Measurements from ENCODE around the gene SLC29A1. TPM values are rescaled to one million over a fixed set of nuclear protein-coding genes. Genes with fewer than 3 reads are reported as not detected.
"Not testable (repeated sequence)": the region's sequence is repeated elsewhere in the genome, so short reads cannot be mapped to it uniquely, and the experiment has no call there.

Gene SLC29A1
- total RNA-seq, 4 donors from 2014 or later: 18.3 to 95.5 (median 40.8) TPM

DNA sequence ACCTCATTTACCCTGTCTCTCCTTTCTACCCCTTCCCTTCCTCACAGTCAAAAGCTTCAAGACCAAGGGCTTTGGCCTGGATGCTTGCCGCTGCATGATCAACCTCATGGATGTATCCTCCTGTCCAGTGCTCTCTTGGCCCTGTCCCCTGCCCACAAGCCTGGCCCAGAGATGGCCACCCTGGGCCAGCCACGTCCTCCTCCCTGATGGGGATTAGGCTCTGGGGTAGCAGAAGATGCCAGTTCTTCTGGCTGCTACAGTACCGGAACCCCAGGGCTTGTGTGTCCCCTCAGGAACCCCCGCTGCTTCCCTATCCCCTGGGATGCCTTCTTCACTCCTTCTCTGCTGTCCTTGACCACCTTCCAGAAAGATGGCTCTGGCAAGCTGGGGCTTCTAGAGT, 42.5 kb upstream of the SLC29A1 start:
- in situ Hi-C loops (cut with MboI; ENCODE audit: low sequenced_read_pairs in 4 of 4): no loop called here
- Histone ChIP-seq H3K4me1 (no peaks in the 10 kb centered on the region), H3K27me3 (no peaks in the 10 kb centered on the region), H3K4me3 (no peak overlapping the region), H3K9me3 (no peaks in the 10 kb centered on the region), H3K36me3 (no peaks in the 10 kb centered on the region), H3K27ac (no peak overlapping the region)
- TF ChIP-seq POLR2A (IDR thresholded peaks at IDR 0.05): no peak
- TF ChIP-seq, protein P1, sequence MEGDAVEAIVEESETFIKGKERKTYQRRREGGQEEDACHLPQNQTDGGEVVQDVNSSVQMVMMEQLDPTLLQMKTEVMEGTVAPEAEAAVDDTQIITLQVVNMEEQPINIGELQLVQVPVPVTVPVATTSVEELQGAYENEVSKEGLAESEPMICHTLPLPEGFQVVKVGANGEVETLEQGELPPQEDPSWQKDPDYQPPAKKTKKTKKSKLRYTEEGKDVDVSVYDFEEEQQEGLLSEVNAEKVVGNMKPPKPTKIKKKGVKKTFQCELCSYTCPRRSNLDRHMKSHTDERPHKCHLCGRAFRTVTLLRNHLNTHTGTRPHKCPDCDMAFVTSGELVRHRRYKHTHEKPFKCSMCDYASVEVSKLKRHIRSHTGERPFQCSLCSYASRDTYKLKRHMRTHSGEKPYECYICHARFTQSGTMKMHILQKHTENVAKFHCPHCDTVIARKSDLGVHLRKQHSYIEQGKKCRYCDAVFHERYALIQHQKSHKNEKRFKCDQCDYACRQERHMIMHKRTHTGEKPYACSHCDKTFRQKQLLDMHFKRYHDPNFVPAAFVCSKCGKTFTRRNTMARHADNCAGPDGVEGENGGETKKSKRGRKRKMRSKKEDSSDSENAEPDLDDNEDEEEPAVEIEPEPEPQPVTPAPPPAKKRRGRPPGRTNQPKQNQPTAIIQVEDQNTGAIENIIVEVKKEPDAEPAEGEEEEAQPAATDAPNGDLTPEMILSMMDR (IDR thresholded peaks at IDR 0.05 in 4 of 5, conservative IDR thresholded peaks at IDR 0.05 in 1 of 5): no peak
- no peak for ATAC-seq
- intact Hi-C loops (cut with DNase I; ENCODE audit: low total_unique reads): no loop called here
- DNase-seq: no peak

DNA sequence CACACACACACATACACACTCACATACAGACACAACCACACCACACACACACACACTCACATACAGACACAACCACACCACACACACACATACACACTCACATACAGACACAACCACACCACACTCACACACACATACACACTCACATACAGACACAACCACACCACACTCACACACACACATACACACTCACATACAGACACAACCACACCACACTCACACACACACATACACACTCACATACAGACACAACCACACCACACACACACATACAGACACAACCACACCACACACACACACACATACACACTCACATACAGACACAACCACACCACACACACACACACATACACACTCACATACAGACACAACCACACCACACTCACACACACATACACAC, 41.6 kb upstream of the SLC29A1 start:
- H3K9me3 ChIP-seq; H3K27ac ChIP-seq; DNase-seq; H3K36me3 ChIP-seq; in situ Hi-C loops (cut with MboI; ENCODE audit: low sequenced_read_pairs in 4 of 4); ATAC-seq; H3K4me3 ChIP-seq; intact Hi-C loops (cut with DNase I; ENCODE audit: low total_unique reads); H3K27me3 ChIP-seq; H3K4me1 ChIP-seq: not testable (repeated sequence)

DNA sequence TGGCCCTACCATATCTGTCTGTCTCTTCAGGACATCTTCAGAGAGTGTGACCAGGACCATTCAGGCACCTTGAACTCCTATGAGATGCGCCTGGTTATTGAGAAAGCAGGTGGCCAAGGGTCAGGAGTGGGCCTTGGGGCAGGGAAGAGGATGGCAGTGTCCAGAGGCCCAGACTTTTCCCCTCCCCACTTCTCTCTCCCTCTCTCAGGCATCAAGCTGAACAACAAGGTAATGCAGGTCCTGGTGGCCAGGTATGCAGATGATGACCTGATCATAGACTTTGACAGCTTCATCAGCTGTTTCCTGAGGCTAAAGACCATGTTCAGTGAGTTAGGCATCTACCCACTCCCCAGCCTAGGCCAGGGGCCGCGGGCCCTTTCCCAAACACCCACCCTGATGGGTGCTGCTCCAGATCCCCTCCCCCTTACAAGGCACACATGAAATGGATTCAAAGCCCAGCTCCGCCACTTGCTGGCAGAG, 40.4 kb upstream of the SLC29A1 start:
- in situ Hi-C loops (cut with MboI; ENCODE audit: low sequenced_read_pairs in 4 of 4): no loop called here
- H3K36me3 ChIP-seq: no peaks in the 10 kb centered on the region
- no peak for TF ChIP-seq POLR2A (IDR thresholded peaks at IDR 0.05)
- TF ChIP-seq, protein P1 (IDR thresholded peaks at IDR 0.05 in 4 of 5, conservative IDR thresholded peaks at IDR 0.05 in 1 of 5): no peak
- H3K4me1 ChIP-seq: no peaks in the 10 kb centered on the region
- H3K9me3 ChIP-seq: no peaks in the 10 kb centered on the region
- DNase-seq (no peak), ATAC-seq (no peak)
- H3K27me3 ChIP-seq: no peaks in the 10 kb centered on the region
- no peak overlapping the region for H3K4me3 ChIP-seq
- no peak overlapping the region for H3K27ac ChIP-seq
- intact Hi-C loops (cut with DNase I; ENCODE audit: low total_unique reads): no loop called here

DNA sequence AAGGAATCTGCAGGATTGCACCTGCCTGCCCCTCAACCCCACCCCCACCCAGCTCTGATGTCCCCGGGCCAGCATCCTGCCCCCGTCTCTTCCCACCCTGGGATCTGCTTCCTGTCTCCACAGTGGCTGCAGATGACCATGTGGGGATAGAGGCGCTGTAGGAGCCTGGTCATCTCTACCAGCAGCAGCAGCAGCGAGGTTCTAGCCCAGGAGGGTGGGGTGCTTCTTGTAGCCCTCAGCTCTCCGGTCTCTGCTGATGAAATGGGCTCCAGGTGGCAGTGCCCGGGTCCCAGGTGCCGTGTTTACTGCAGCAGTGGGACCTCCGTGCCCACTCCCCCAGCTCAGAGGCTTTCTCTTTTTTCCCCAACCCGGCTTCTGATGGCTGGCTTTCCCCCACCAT, 39.6 kb upstream of the SLC29A1 start:
- no peak overlapping the region for H3K27ac ChIP-seq
- no peaks in the 10 kb centered on the region for H3K9me3 ChIP-seq
- in situ Hi-C loops (cut with MboI; ENCODE audit: low sequenced_read_pairs in 4 of 4): no loop called here
- H3K27me3 ChIP-seq: no peaks in the 10 kb centered on the region
- no peaks in the 10 kb centered on the region for H3K36me3 ChIP-seq
- ATAC-seq (no peak), DNase-seq (no peak)
- TF ChIP-seq POLR2A (IDR thresholded peaks at IDR 0.05): no peak
- TF ChIP-seq, protein P1 (IDR thresholded peaks at IDR 0.05 in 4 of 5, conservative IDR thresholded peaks at IDR 0.05 in 1 of 5): no peak
- intact Hi-C loops (cut with DNase I; ENCODE audit: low total_unique reads): no loop called here
- H3K4me1 ChIP-seq: no peaks in the 10 kb centered on the region
- H3K4me3 ChIP-seq: no peak overlapping the region

DNA sequence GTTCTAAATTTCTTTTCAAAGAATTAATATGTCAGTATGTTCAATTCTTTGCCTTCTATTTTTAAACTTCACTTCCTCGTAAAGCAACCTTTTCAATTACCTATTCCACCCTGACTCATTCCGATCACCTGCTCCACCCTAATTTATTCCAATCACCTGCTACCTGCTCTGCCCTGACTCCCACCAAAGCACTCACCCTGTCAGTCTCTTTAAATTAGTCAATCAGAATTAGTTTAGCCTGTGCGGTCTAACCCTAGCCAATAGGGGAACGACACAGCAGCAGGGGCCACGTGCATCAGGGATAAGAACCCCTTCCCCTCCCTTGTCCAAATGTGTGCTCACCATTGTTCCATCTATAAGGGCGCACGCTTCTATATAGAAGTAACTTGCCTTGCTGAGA, 38.0 kb upstream of the SLC29A1 start:
- H3K27me3 ChIP-seq; H3K36me3 ChIP-seq; in situ Hi-C loops (cut with MboI; ENCODE audit: low sequenced_read_pairs in 4 of 4); H3K27ac ChIP-seq; ATAC-seq; intact Hi-C loops (cut with DNase I; ENCODE audit: low total_unique reads); DNase-seq; H3K9me3 ChIP-seq; H3K4me3 ChIP-seq; H3K4me1 ChIP-seq: not testable (repeated sequence)

DNA sequence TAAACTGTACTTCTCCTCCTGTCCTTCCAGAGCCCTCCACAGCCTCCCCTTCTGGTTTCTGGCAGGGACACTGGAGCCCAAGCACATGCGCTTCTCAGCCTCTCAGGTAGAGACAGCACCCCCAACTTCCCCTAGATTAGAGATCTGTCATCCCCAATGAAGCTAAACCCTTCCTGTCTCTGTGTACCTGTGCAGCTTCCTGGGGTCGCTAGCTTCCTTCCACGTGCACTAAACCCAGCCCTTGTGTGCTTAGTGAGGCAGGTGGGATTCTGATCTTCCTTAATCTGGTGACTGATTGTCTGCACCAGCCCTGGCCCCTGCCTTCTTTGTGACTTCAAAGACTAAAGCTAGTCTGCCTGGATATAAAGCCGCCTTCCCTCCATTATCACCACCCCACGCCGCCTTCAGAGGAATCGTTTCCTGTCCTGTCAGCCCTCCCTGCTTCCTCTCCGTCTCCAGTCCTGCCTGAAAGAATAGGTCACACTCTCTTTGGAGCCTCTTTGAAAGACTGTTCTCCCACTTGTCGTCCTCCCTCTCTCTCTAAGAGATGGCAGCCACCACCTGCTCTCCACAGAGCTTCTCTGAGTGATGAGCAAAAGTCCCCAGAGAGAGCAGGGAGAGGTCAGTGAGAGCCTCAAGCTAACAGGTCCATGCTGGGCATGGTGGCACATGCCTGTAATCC, 37.3 kb upstream of the SLC29A1 start:
- no peaks in the 10 kb centered on the region for H3K4me1 ChIP-seq
- DNase-seq (no peak), ATAC-seq (peak in 1 of 2 donors; percentile 45)
- H3K9me3 ChIP-seq: no peaks in the 10 kb centered on the region
- peak overlapping the region in 3 of 4 donors; percentile 11 to 31 (median 27) for H3K27ac ChIP-seq
- in situ Hi-C loops (cut with MboI; ENCODE audit: low sequenced_read_pairs in 4 of 4): no loop called here
- intact Hi-C loops (cut with DNase I; ENCODE audit: low total_unique reads): no loop called here
- no peaks in the 10 kb centered on the region for H3K27me3 ChIP-seq
- H3K36me3 ChIP-seq: no peaks in the 10 kb centered on the region
- TF ChIP-seq, protein P1 (IDR thresholded peaks at IDR 0.05 in 4 of 5, conservative IDR thresholded peaks at IDR 0.05 in 1 of 5): no peak
- TF ChIP-seq POLR2A (IDR thresholded peaks at IDR 0.05): no peak
- no peak overlapping the region for H3K4me3 ChIP-seq
